DND-41 (cell line): Measurements from ENCODE around the gene ZGPAT.
"Not testable (repeated sequence)": the region's sequence is repeated elsewhere in the genome, so short reads cannot be mapped to it uniquely, and the experiment has no call there.

ENCODE experiments used
- ATAC-seq: fragments of 200-7000 bp; cut with Tn5 transposase; 3 replicates; pipeline ENCODE4 v1.9.1; 2021; ENCODE audit warnings: low read depth; ENCODE audit not compliant: insufficient read depth
- DNase-seq: peaks from one replicate; pipeline ENCODE4 v3.0.0-alpha.2; 2020
- H2AFZ ChIP-seq: 2 replicates; pipeline ENCODE4 v1.6.0; 2012; ENCODE audit warnings: low read depth, low read length
- H3K27ac ChIP-seq: 2 replicates; pipeline ENCODE4 v1.5.1; 2012; ENCODE audit warnings: low read length, inconsistent platforms
- H3K27me3 ChIP-seq: fragments of 200-600 bp; sonication (generic); 2 replicates; pipeline ENCODE4 v1.6.0; 2012; ENCODE audit warnings: low read length, mild to moderate bottlenecking, inconsistent platforms; ENCODE audit not compliant: insufficient read depth, poor library complexity
- H3K36me3 ChIP-seq: 2 replicates; pipeline ENCODE4 v1.5.1; 2012; ENCODE audit warnings: low read length, inconsistent platforms; ENCODE audit not compliant: insufficient read depth
- H3K4me1 ChIP-seq: 2 replicates; pipeline ENCODE4 v1.5.1; 2012; ENCODE audit warnings: mild to moderate bottlenecking, low read length; ENCODE audit not compliant: insufficient read depth
- H3K4me2 ChIP-seq: 2 replicates; pipeline ENCODE4 v1.6.0; 2012; ENCODE audit warnings: mild to moderate bottlenecking, moderate library complexity, low read length, inconsistent platforms; ENCODE audit not compliant: insufficient read depth
- H3K4me3 ChIP-seq, 2 experiments: fragments of 200-600 bp in 1 of 2; shearing (Covaris generic) in 1 of 2; 2 replicates each; pipeline ENCODE4 v1.5.1; 2012 to 2016; ENCODE audit warnings: inconsistent platforms in 2 of 2, low read length in 2 of 2, mild to moderate bottlenecking in 2 of 2, low read depth in 1 of 2, moderate library complexity in 1 of 2
- H3K79me2 ChIP-seq: 2 replicates; pipeline ENCODE4 v1.6.0; 2012; ENCODE audit warnings: low read length, inconsistent platforms; ENCODE audit not compliant: insufficient read depth
- H3K9ac ChIP-seq: 2 replicates; pipeline ENCODE4 v1.6.0; 2012; ENCODE audit warnings: low read depth, mild to moderate bottlenecking, inconsistent platforms, low read length, moderate library complexity
- H3K9me3 ChIP-seq: 2 replicates; pipeline ENCODE4 v1.5.1; 2012; ENCODE audit warnings: low read length, moderate library complexity, mild to moderate bottlenecking, inconsistent platforms; ENCODE audit not compliant: insufficient read depth, severe bottlenecking
- H4K20me1 ChIP-seq: 2 replicates; pipeline ENCODE4 v1.6.0; 2012; ENCODE audit warnings: low read length; ENCODE audit not compliant: insufficient read depth
- CTCF ChIP-seq: IDR thresholded peaks from 2 replicates; pipeline ENCODE4 v1.5.1; 2012; ENCODE audit warnings: borderline replicate concordance, low read length, moderate library complexity, mild to moderate bottlenecking; ENCODE audit not compliant: poor library complexity, severe bottlenecking; ENCODE audit errors: extremely low read depth
- EZH2 ChIP-seq: IDR thresholded peaks from 3 replicates; pipeline ENCODE4 v1.6.1; 2012; ENCODE audit warnings: borderline replicate concordance, low read depth, mild to moderate bottlenecking, moderate library complexity, low read length, inconsistent platforms; ENCODE audit not compliant: severe bottlenecking

Gene ZGPAT

DNA sequence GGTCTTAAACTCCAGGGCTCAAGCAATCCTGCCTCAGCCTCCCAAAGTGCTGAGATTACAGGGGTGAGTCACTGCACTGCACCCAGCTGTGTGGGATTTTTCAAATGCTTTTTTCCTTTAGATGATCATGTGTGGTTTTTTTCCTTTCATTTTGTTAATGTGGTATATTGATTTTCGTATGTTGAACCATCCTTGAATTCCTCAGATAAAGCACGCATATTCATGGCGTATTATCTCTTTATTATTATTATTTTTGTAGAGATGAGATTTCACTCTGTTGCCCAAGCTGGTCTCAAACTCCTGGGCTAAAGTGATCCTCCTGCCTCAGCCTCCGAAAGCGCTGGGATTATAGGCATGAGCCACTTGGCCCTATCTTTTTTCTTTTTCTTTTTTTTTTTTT lies 7.0 kb downstream of the ZGPAT start:
- Histone ChIP-seq H3K27ac (no peak overlapping the region), H3K4me3 (no peak overlapping the region), H3K4me2 (no peak overlapping the region), H3K79me2 (peaks cover 95% of the 10 kb centered on the region), H3K36me3 (peaks cover 93% of the 10 kb centered on the region), H4K20me1 (peaks cover 7% of the 10 kb centered on the region; the same call in 1 of the 2 replicates), H3K9ac (no peak overlapping the region), H2AFZ (no peak overlapping the region), H3K4me1 (peaks cover 14% of the 10 kb centered on the region), H3K27me3 (no peaks in the 10 kb centered on the region), H3K9me3 (peaks cover 8% of the 10 kb centered on the region)
- DNase-seq: no peak
- TF ChIP-seq EZH2 (no peak), CTCF (no peak)
- ATAC-seq: no peak

DNA sequence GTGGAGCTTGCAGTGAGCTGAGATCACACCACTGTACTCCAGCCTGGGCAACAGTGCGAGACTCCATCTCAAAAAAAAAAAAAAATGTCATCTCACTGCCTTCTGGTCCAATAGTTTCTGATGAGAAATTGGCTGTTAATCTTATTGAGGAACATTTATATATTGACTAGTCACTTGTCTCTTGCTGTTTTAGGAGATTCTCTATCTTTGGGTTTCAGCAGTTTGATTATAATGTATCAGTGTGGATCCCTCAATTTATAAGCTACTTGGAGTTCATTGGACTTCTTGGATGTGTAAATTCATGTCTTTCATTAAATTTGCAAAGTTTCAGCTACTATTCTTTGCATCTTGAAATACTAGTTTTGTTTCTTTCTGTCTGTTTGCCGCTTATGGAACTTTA lies 11.2 kb downstream of the ZGPAT start:
- H3K36me3 ChIP-seq: peaks cover 86% of the 10 kb centered on the region
- H3K9me3 ChIP-seq: peaks cover 10% of the 10 kb centered on the region
- no peak for DNase-seq
- TF ChIP-seq EZH2: no peak
- no peak for TF ChIP-seq CTCF
- H3K4me2 ChIP-seq: no peak overlapping the region
- no peak overlapping the region for H3K27ac ChIP-seq
- no peak overlapping the region for H3K9ac ChIP-seq
- H3K4me3 ChIP-seq: no peak overlapping the region
- H2AFZ ChIP-seq: no peak overlapping the region
- no peaks in the 10 kb centered on the region for H3K4me1 ChIP-seq
- H3K79me2 ChIP-seq: peaks cover 81% of the 10 kb centered on the region
- ATAC-seq: no peak
- H4K20me1 ChIP-seq: peaks cover 14% of the 10 kb centered on the region; the same call in 1 of the 2 replicates
- no peaks in the 10 kb centered on the region for H3K27me3 ChIP-seq

GRCh38 chr20:63722967-63723622 lies 15.3 kb downstream of the ZGPAT start:
- H3K79me2 ChIP-seq: peaks cover 78% of the 10 kb centered on the region

GRCh38 chr20:63730189-63730733 lies 22.4 kb downstream of the ZGPAT start:
- peaks cover 75% of the 10 kb centered on the region for H3K79me2 ChIP-seq
- H2AFZ ChIP-seq, H3K4me2 ChIP-seq, DNase-seq, H3K4me3 ChIP-seq, H3K27me3 ChIP-seq, H3K9me3 ChIP-seq, ATAC-seq: not testable (repeated sequence)
- peaks cover 72% of the 10 kb centered on the region for H3K36me3 ChIP-seq
- peak overlapping the region; percentile 84 for H3K27ac ChIP-seq
- H3K4me1 ChIP-seq: peaks cover 53% of the 10 kb centered on the region
- H4K20me1 ChIP-seq: peaks cover 44% of the 10 kb centered on the region
- H3K9ac ChIP-seq: peak overlapping the region; percentile 26; the same call in 1 of the 2 replicates

More at GRCh38 chr20:63722967-63723622, 15.3 kb downstream of the ZGPAT start:
- not testable (repeated sequence) for DNase-seq, H4K20me1 ChIP-seq, H2AFZ ChIP-seq, H3K9ac ChIP-seq, ATAC-seq, H3K27me3 ChIP-seq, H3K4me2 ChIP-seq, H3K27ac ChIP-seq, H3K4me3 ChIP-seq
- H3K9me3 ChIP-seq: peaks cover 17% of the 10 kb centered on the region
- H3K4me1 ChIP-seq: peaks cover 17% of the 10 kb centered on the region
- H3K36me3 ChIP-seq: peaks cover 73% of the 10 kb centered on the region
